22Rv1 (cell line): Measurements from ENCODE around the gene FLNB.

ENCODE experiments used
- H3K27ac ChIP-seq: fragments of 450-650 bp; 2 replicates; pipeline ENCODE4 v1.5.1; 2017
- ZFX ChIP-seq: fragments of 450-650 bp; IDR thresholded peaks from 2 replicates; pipeline ENCODE4 v1.6.1; 2017; ENCODE audit warnings: antibody characterized with exemption, borderline replicate concordance
- TF ChIP-seq, protein P1 (sequence below): fragments of 450-650 bp; IDR thresholded peaks from 2 replicates; pipeline ENCODE4 v1.5.1; 2017; ENCODE audit warnings: mild to moderate bottlenecking

The FLNB gene

DNA sequence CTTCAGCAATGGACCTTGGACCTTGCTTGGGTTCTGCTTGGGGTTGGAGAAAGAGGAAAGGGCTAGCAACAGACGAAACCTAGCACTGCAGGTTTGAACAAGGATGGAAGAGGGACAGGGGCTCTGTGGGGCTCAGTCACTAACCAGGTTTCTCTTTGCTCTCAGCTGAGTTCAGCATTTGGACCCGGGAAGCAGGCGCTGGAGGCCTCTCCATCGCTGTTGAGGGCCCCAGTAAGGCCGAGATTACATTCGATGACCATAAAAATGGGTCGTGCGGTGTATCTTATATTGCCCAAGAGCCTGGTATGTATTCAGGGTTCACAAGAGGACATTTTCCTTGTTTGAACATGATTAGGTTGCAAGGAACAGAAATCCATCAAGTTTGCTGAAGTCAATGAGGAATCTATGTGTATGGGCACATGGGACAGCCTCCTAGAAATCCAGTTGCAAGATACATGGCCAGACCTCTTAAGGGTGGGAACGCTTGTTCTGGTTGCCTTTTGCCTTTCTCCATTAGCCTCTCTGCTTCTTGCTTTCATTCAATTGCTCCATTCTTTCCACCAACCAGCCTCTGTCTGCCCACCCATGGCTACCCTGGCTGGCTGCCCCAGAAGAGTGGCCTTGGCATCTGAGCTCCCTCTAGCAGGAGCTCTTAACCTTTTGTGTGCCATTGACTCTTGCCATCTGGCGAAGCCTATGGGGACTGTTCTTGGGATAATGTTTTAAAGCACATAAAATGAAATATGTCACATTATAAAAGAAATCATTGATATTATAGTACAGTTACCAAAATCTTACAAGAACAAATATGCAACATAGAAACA lies 146.6 kb downstream of the FLNB start:
- TF ChIP-seq, protein P1, sequence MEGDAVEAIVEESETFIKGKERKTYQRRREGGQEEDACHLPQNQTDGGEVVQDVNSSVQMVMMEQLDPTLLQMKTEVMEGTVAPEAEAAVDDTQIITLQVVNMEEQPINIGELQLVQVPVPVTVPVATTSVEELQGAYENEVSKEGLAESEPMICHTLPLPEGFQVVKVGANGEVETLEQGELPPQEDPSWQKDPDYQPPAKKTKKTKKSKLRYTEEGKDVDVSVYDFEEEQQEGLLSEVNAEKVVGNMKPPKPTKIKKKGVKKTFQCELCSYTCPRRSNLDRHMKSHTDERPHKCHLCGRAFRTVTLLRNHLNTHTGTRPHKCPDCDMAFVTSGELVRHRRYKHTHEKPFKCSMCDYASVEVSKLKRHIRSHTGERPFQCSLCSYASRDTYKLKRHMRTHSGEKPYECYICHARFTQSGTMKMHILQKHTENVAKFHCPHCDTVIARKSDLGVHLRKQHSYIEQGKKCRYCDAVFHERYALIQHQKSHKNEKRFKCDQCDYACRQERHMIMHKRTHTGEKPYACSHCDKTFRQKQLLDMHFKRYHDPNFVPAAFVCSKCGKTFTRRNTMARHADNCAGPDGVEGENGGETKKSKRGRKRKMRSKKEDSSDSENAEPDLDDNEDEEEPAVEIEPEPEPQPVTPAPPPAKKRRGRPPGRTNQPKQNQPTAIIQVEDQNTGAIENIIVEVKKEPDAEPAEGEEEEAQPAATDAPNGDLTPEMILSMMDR: no peak
- TF ChIP-seq ZFX: no peak
- no peak overlapping the region for H3K27ac ChIP-seq

DNA sequence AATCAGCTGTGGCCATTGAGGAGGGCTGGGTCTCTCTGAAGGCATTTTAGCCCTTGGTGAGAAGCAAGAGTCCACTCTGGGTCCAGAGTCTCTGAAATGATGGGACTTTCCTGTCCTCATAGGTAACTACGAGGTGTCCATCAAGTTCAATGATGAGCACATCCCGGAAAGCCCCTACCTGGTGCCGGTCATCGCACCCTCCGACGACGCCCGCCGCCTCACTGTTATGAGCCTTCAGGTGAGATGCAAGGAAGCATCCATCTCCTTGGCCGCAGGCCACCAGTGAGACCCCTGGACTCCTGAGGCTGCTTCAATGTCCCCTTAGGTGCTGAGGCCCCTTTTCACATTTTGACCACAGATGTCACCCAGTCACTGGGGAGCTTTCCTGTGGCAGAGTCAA lies 147.6 kb downstream of the FLNB start:
- TF ChIP-seq, protein P1: no peak
- no peak for TF ChIP-seq ZFX
- no peak overlapping the region for H3K27ac ChIP-seq

DNA sequence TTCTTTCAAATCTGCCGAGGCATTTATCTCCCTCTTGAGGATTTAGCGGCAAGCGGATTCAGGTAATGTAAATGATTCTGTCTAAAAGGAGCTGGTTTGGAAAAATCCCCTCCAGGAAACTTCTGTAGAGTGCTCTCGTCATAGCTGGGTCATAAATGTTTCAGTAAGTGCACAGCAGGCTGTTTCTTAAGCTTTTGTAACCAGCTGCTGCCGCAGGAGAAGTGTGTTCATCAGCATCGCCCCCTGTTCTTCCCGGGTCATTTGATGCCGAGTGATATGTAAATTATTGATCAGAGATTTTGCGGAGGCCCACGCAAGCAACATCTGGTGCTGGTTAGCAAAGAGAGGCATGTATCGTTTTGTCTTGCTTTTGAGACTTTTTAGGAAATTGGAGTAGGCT lies 149.5 kb downstream of the FLNB start:
- H3K27ac ChIP-seq: no peak overlapping the region
- TF ChIP-seq, protein P1: no peak
- no peak for TF ChIP-seq ZFX

DNA sequence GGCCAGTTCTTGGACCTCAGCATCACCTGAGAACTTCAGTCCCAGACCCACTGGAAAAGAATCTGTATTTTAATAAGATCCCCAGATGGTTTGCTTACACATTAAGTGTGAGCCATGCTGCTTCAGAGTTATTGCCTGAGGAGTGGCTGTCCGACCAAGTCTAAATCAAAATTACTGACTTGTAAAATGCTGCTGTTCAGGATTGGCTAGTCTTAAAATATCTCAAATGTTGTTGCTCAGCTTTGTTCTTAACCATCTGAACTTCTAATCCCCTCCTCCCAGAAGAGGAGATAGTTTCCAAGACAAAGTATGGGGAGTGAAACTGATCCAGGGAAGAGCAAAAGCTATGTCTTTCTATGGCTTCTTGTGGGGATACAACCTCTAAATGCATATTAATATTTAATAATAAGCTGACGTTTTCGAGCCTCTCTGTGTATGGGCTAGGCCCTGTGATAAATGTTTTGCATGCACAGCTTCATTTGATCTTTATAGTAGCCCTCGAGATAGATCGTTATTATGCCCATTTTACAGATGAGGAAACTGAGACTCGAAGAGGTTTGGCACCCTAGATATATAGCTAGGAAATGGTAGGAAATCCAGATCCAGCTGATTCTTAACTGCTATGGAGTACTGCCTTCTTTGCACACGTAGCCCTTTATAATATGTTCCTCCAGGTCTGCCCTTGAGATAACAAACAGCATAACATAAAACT lies 150.4 kb downstream of the FLNB start:
- TF ChIP-seq, protein P1: no peak
- no peak for TF ChIP-seq ZFX
- no peak overlapping the region for H3K27ac ChIP-seq

DNA sequence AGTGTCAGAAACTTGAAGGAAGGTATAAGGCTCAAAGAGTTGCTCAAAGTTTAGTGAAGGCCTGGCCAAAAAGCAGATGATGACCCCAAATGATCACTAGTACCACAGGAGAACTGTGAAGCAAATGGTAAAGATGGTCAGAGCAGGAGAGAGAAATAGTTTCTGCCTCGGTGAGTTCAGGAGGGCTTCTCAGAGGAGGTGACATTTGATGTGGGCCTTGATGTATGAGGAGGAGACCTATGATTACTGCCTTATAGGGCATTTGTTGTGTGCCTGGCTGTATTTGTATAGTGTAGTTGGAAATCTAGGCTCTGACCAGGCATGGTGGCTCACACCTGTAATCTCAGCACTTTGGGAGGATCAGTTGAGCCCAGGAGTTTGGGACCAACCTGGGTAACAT lies 152.2 kb downstream of the FLNB start:
- H3K27ac ChIP-seq: no peak overlapping the region
- TF ChIP-seq ZFX: no peak
- TF ChIP-seq, protein P1: no peak

DNA sequence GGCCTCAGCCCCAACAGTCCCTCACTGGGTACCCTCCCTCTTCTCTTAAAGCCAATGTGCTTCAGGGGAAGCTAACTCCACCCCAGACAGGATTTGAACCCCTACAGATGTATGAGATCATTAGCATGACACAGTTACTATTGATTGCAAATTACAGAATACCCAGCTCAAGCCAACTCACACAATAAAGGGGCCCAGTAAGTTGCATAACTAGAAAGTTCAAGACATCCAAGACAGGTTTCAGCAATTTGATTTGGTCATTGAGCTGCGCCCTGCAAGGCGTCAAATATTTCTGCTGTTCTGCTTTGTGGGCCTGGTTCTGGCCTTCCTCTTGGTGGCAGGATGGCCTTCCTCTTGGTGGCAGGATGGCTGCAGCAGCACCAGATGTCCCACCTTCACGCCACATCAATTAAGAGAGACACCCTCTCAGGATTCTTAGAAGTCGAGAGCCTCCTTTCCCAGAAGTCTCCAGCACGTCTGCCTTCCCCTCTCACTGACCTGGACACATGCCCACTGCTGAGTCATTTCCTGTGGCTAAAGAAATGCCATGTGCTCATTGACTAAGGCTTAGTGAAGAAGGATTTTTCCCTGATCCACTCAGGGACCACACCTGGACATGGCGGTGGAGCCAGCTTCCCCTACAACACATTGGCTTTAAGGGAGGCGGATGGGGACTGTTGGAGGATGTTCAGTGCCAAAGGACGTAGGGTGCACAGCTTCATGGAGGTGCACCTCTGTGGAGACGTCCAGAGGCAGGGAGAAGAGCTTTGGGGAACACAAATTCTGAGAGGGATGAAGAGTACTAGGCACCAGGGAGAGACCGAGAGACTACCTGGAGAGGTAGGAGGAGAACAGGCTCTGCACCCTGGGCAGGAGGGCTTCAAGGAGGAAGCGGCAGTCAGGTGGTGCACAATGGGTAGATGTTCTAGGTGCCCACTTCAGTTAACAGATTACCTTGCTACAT lies 153.5 kb downstream of the FLNB start:
- TF ChIP-seq ZFX: no peak
- H3K27ac ChIP-seq: no peak overlapping the region

DNA sequence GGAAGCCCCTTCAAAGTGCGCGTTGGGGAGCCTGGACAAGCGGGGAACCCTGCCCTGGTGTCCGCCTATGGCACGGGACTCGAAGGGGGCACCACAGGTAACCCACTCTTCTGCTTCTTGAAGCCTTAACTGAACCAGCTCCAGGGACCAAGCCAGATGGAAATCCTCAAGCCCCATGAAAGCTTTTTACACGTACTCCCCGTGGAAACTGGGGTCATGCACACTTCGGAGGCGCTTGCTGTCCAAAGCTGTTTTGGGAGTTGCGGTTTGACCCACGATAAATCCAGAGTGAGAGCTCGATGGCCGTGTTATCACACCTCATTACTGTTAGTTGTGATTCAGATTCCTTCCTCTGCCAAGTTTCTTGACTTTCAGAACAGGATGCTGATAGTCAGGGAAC lies 155.0 kb downstream of the FLNB start:
- TF ChIP-seq, protein P1: no peak
- H3K27ac ChIP-seq: no peak overlapping the region
